Testis (tissue), 2 donors: ENCODE measurements around the gene RHEB.

Experiments
- POLR2A ChIP-seq: fragments of 450-650 bp; IDR thresholded peaks from one replicate; pipeline ENCODE4 v1.6.1; 2017; ENCODE audit warnings: antibody characterized with exemption, mild to moderate bottlenecking, moderate library complexity
- TF ChIP-seq, protein P1 (sequence below), 3 experiments: fragments of 450-650 bp in 2 of 3; fragments of 200-600 bp in 1 of 3; sonication (generic) in 1 of 3; IDR thresholded peaks; one replicate each; pipeline ENCODE4 v1.5.1; 2016 to 2019; ENCODE audit warnings: antibody characterized with exemption in 3 of 3, mild to moderate bottlenecking in 2 of 3, moderate library complexity in 1 of 3

DNA sequence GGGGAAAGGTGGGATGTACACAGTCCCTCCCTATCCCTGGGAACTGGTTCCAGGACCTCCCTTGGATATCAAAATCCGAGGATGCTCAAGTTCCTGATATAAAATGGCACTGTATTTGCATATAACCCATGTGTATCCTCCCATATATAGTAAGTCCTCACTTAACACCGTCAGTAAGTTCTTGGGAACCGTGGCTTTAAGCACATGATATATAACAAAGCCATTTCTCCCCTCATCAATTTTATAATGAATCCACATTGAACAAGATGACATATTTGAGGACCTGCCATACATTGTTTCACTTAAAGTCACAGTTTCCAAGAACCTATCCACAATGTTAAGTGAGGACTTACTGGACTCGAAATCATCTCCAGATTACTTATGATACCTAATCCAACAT, 85.1 kb downstream of the RHEB start:
- TF ChIP-seq, protein P1, sequence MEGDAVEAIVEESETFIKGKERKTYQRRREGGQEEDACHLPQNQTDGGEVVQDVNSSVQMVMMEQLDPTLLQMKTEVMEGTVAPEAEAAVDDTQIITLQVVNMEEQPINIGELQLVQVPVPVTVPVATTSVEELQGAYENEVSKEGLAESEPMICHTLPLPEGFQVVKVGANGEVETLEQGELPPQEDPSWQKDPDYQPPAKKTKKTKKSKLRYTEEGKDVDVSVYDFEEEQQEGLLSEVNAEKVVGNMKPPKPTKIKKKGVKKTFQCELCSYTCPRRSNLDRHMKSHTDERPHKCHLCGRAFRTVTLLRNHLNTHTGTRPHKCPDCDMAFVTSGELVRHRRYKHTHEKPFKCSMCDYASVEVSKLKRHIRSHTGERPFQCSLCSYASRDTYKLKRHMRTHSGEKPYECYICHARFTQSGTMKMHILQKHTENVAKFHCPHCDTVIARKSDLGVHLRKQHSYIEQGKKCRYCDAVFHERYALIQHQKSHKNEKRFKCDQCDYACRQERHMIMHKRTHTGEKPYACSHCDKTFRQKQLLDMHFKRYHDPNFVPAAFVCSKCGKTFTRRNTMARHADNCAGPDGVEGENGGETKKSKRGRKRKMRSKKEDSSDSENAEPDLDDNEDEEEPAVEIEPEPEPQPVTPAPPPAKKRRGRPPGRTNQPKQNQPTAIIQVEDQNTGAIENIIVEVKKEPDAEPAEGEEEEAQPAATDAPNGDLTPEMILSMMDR (IDR thresholded peaks at IDR 0.05): no peak
- no peak for TF ChIP-seq POLR2A
